HTERT RPE-1 (cell line): ENCODE results near the gene HSBP1L1.
"Not testable (repeated sequence)": the region's sequence is repeated elsewhere in the genome, so short reads cannot be mapped to it uniquely, and the experiment has no call there.

Experiments
- in situ Hi-C: fragments of 300-500 bp; cut with MboI; formaldehyde crosslinking; loops from 4 replicates; pipeline ENCODE4 v1.14.3; 2020; ENCODE audit warnings: low sequenced_read_pairs

The HSBP1L1 gene

GRCh38 chr18:79983253-79983652 lies 18.8 kb downstream of the HSBP1L1 start:
- in situ Hi-C loops = no loop called here

GRCh38 chr18:79983793-79984192 lies 19.4 kb downstream of the HSBP1L1 start:
- in situ Hi-C loops = no loop called here

- in situ Hi-C loops = no loop called here
These were observed 20.7 kb downstream of the HSBP1L1 start for GRCh38 chr18:79985172-79985571.

GRCh38 chr18:79986726-79987125 lies 22.3 kb downstream of the HSBP1L1 start:
- in situ Hi-C loops = no loop called here

GRCh38 chr18:79987566-79987965 lies 23.1 kb downstream of the HSBP1L1 start:
- in situ Hi-C loops = no loop called here

- in situ Hi-C loops = no loop called here
These were observed 23.6 kb downstream of the HSBP1L1 start for GRCh38 chr18:79988071-79988450.

GRCh38 chr18:79988451-79989194 lies 24.2 kb downstream of the HSBP1L1 start, which contains the start of gene TXNL4A:
TXNL4A (minus strand) TSS chr18:79988563; CDS start chr18:79988392, 171 bp downstream.
- in situ Hi-C loops = no loop called here

- in situ Hi-C loops = no loop called here
These were observed 24.7 kb downstream of the HSBP1L1 start for GRCh38 chr18:79989195-79989497.

- in situ Hi-C loops = no loop called here
These were observed 27.1 kb downstream of the HSBP1L1 start for GRCh38 chr18:79991494-79991893.

GRCh38 chr18:79999701-80000100 lies 35.3 kb downstream of the HSBP1L1 start:
- in situ Hi-C loops = not testable (repeated sequence)

- in situ Hi-C loops = no loop called here
These were observed 36.4 kb downstream of the HSBP1L1 start for GRCh38 chr18:80000877-80001276.

GRCh38 chr18:80002468-80002867 lies 38.0 kb downstream of the HSBP1L1 start:
- in situ Hi-C loops = no loop called here

GRCh38 chr18:80004600-80005342 lies 40.3 kb downstream of the HSBP1L1 start:
- in situ Hi-C loops = no loop called here

- in situ Hi-C loops = no loop called here
These were observed 42.3 kb downstream of the HSBP1L1 start for GRCh38 chr18:80006724-80007123.

- in situ Hi-C loops = no loop called here
These were observed 45.5 kb downstream of the HSBP1L1 start for GRCh38 chr18:80009661-80010550.

GRCh38 chr18:80010551-80010906 lies 46.1 kb downstream of the HSBP1L1 start:
- in situ Hi-C loops = no loop called here

- in situ Hi-C loops = not testable (repeated sequence)
These were observed 47.2 kb downstream of the HSBP1L1 start for GRCh38 chr18:80011496-80012137.

GRCh38 chr18:80012714-80013113 lies 48.3 kb downstream of the HSBP1L1 start:
- in situ Hi-C loops = no loop called here
